ENCODE results near the gene AUTS2.

AUTS2 gene

GRCh38 chr7:70612811-70613210 is 1014.5 kb downstream of the AUTS2 start:
- H3K9me3 ChIP-seq (ENCODE audit: control insufficient read depth in 1 of 2, low read length in 2 of 2) = no peaks in the 10 kb centered on the region
- H3K4me1 ChIP-seq (ENCODE audit: control insufficient read depth in 1 of 2, insufficient read depth in 2 of 2, low read length in 2 of 2) = peaks cover 3 to 12% of the 10 kb centered on the region in 2 donors
- no peaks in the 10 kb centered on the region for H3K27me3 ChIP-seq (ENCODE audit: low read depth, low read length)
- H3K4me3 ChIP-seq (ENCODE audit: low read depth in 1 of 2, low read length in 2 of 2) = no peak overlapping the region
- no peak overlapping the region for H3K27ac ChIP-seq (ENCODE audit: low read length)
- H3K36me3 ChIP-seq (ENCODE audit: control insufficient read depth in 1 of 2, insufficient read depth in 2 of 2, low read length in 2 of 2) = no peaks in the 10 kb centered on the region

GRCh38 chr7:70614237-70615045 is 1016.2 kb downstream of the AUTS2 start:
- Histone ChIP-seq H3K27ac (ENCODE audit: low read length) (no peak overlapping the region), H3K4me1 (ENCODE audit: control insufficient read depth in 1 of 2, insufficient read depth in 2 of 2, low read length in 2 of 2) (peaks cover 3 to 12% of the 10 kb centered on the region in 2 donors), H3K36me3 (ENCODE audit: control insufficient read depth in 1 of 2, insufficient read depth in 2 of 2, low read length in 2 of 2) (no peaks in the 10 kb centered on the region), H3K27me3 (ENCODE audit: low read depth, low read length) (no peaks in the 10 kb centered on the region), H3K4me3 (ENCODE audit: low read depth in 1 of 2, low read length in 2 of 2) (peak overlapping the region in 1 of 2 donors; percentile 20), H3K9me3 (ENCODE audit: control insufficient read depth in 1 of 2, low read length in 2 of 2) (no peaks in the 10 kb centered on the region)

- H3K27me3 ChIP-seq (ENCODE audit: low read depth, low read length) = no peaks in the 10 kb centered on the region
- H3K4me1 ChIP-seq (ENCODE audit: control insufficient read depth in 1 of 2, insufficient read depth in 2 of 2, low read length in 2 of 2) = peaks cover 3 to 12% of the 10 kb centered on the region in 2 donors
- H3K27ac ChIP-seq (ENCODE audit: low read length) = no peak overlapping the region
- H3K36me3 ChIP-seq (ENCODE audit: control insufficient read depth in 1 of 2, insufficient read depth in 2 of 2, low read length in 2 of 2) = no peaks in the 10 kb centered on the region
- peak overlapping the region in 1 of 2 donors; percentile 20 for H3K4me3 ChIP-seq (ENCODE audit: low read depth in 1 of 2, low read length in 2 of 2)
- H3K9me3 ChIP-seq (ENCODE audit: control insufficient read depth in 1 of 2, low read length in 2 of 2) = no peaks in the 10 kb centered on the region
Measured at GRCh38 chr7:70615066-70615606, 1016.9 kb downstream of the AUTS2 start.

- Histone ChIP-seq H3K4me1 (ENCODE audit: control insufficient read depth in 1 of 2, insufficient read depth in 2 of 2, low read length in 2 of 2) (peaks cover 3 to 12% of the 10 kb centered on the region in 2 donors), H3K4me3 (ENCODE audit: low read depth in 1 of 2, low read length in 2 of 2) (no peak overlapping the region), H3K9me3 (ENCODE audit: control insufficient read depth in 1 of 2, low read length in 2 of 2) (no peaks in the 10 kb centered on the region), H3K36me3 (ENCODE audit: control insufficient read depth in 1 of 2, insufficient read depth in 2 of 2, low read length in 2 of 2) (no peaks in the 10 kb centered on the region), H3K27ac (ENCODE audit: low read length) (no peak overlapping the region), H3K27me3 (ENCODE audit: low read depth, low read length) (no peaks in the 10 kb centered on the region)
Measured at GRCh38 chr7:70616211-70616610, 1017.9 kb downstream of the AUTS2 start.

GRCh38 chr7:70616821-70617220 is 1018.5 kb downstream of the AUTS2 start:
- H3K9me3 ChIP-seq (ENCODE audit: control insufficient read depth in 1 of 2, low read length in 2 of 2) = no peaks in the 10 kb centered on the region
- H3K4me1 ChIP-seq (ENCODE audit: control insufficient read depth in 1 of 2, insufficient read depth in 2 of 2, low read length in 2 of 2) = peaks cover 3 to 12% of the 10 kb centered on the region in 2 donors
- no peak overlapping the region for H3K27ac ChIP-seq (ENCODE audit: low read length)
- no peak overlapping the region for H3K4me3 ChIP-seq (ENCODE audit: low read depth in 1 of 2, low read length in 2 of 2)
- no peaks in the 10 kb centered on the region for H3K36me3 ChIP-seq (ENCODE audit: control insufficient read depth in 1 of 2, insufficient read depth in 2 of 2, low read length in 2 of 2)
- no peaks in the 10 kb centered on the region for H3K27me3 ChIP-seq (ENCODE audit: low read depth, low read length)

GRCh38 chr7:70618020-70618551 is 1019.8 kb downstream of the AUTS2 start:
- Histone ChIP-seq H3K4me1 (ENCODE audit: control insufficient read depth in 1 of 2, insufficient read depth in 2 of 2, low read length in 2 of 2) (peaks cover 3 to 12% of the 10 kb centered on the region in 2 donors), H3K4me3 (ENCODE audit: low read depth in 1 of 2, low read length in 2 of 2) (no peak overlapping the region), H3K27me3 (ENCODE audit: low read depth, low read length) (no peaks in the 10 kb centered on the region), H3K27ac (ENCODE audit: low read length) (no peak overlapping the region), H3K36me3 (ENCODE audit: control insufficient read depth in 1 of 2, insufficient read depth in 2 of 2, low read length in 2 of 2) (no peaks in the 10 kb centered on the region), H3K9me3 (ENCODE audit: control insufficient read depth in 1 of 2, low read length in 2 of 2) (no peaks in the 10 kb centered on the region)

- H3K4me3 ChIP-seq (ENCODE audit: low read depth in 1 of 2, low read length in 2 of 2) = no peak overlapping the region
- peaks cover 3 to 12% of the 10 kb centered on the region in 2 donors for H3K4me1 ChIP-seq (ENCODE audit: control insufficient read depth in 1 of 2, insufficient read depth in 2 of 2, low read length in 2 of 2)
- H3K9me3 ChIP-seq (ENCODE audit: control insufficient read depth in 1 of 2, low read length in 2 of 2) = no peaks in the 10 kb centered on the region
- H3K36me3 ChIP-seq (ENCODE audit: control insufficient read depth in 1 of 2, insufficient read depth in 2 of 2, low read length in 2 of 2) = no peaks in the 10 kb centered on the region
- H3K27ac ChIP-seq (ENCODE audit: low read length) = no peak overlapping the region
- no peaks in the 10 kb centered on the region for H3K27me3 ChIP-seq (ENCODE audit: low read depth, low read length)
Measured at GRCh38 chr7:70619130-70619529, 1020.9 kb downstream of the AUTS2 start.

- Histone ChIP-seq H3K36me3 (ENCODE audit: control insufficient read depth in 1 of 2, insufficient read depth in 2 of 2, low read length in 2 of 2) (no peaks in the 10 kb centered on the region), H3K4me3 (ENCODE audit: low read depth in 1 of 2, low read length in 2 of 2) (no peak overlapping the region), H3K9me3 (ENCODE audit: control insufficient read depth in 1 of 2, low read length in 2 of 2) (no peaks in the 10 kb centered on the region), H3K4me1 (ENCODE audit: control insufficient read depth in 1 of 2, insufficient read depth in 2 of 2, low read length in 2 of 2) (peaks cover 0 to 8% of the 10 kb centered on the region in 2 donors), H3K27me3 (ENCODE audit: low read depth, low read length) (no peaks in the 10 kb centered on the region), H3K27ac (ENCODE audit: low read length) (no peak overlapping the region)
Measured at GRCh38 chr7:70619659-70620058, 1021.4 kb downstream of the AUTS2 start.

- Histone ChIP-seq H3K4me3 (ENCODE audit: low read depth in 1 of 2, low read length in 2 of 2) (no peak overlapping the region), H3K27ac (ENCODE audit: low read length) (no peak overlapping the region), H3K27me3 (ENCODE audit: low read depth, low read length) (no peaks in the 10 kb centered on the region), H3K9me3 (ENCODE audit: control insufficient read depth in 1 of 2, low read length in 2 of 2) (no peaks in the 10 kb centered on the region), H3K36me3 (ENCODE audit: control insufficient read depth in 1 of 2, insufficient read depth in 2 of 2, low read length in 2 of 2) (no peaks in the 10 kb centered on the region), H3K4me1 (ENCODE audit: control insufficient read depth in 1 of 2, insufficient read depth in 2 of 2, low read length in 2 of 2) (no peaks in the 10 kb centered on the region)
Measured at GRCh38 chr7:70620333-70621055, 1022.2 kb downstream of the AUTS2 start.

GRCh38 chr7:70621954-70622600 is 1023.8 kb downstream of the AUTS2 start:
- H3K4me1 ChIP-seq (ENCODE audit: control insufficient read depth in 1 of 2, insufficient read depth in 2 of 2, low read length in 2 of 2) = no peaks in the 10 kb centered on the region
- no peak overlapping the region for H3K4me3 ChIP-seq (ENCODE audit: low read depth in 1 of 2, low read length in 2 of 2)
- H3K27me3 ChIP-seq (ENCODE audit: low read depth, low read length) = no peaks in the 10 kb centered on the region
- no peak overlapping the region for H3K27ac ChIP-seq (ENCODE audit: low read length)
- H3K9me3 ChIP-seq (ENCODE audit: control insufficient read depth in 1 of 2, low read length in 2 of 2) = no peaks in the 10 kb centered on the region
- no peaks in the 10 kb centered on the region for H3K36me3 ChIP-seq (ENCODE audit: control insufficient read depth in 1 of 2, insufficient read depth in 2 of 2, low read length in 2 of 2)

- Histone ChIP-seq H3K4me3 (ENCODE audit: low read depth in 1 of 2, low read length in 2 of 2) (no peak overlapping the region), H3K27me3 (ENCODE audit: low read depth, low read length) (no peaks in the 10 kb centered on the region), H3K9me3 (ENCODE audit: control insufficient read depth in 1 of 2, low read length in 2 of 2) (no peaks in the 10 kb centered on the region), H3K36me3 (ENCODE audit: control insufficient read depth in 1 of 2, insufficient read depth in 2 of 2, low read length in 2 of 2) (no peaks in the 10 kb centered on the region), H3K27ac (ENCODE audit: low read length) (no peak overlapping the region), H3K4me1 (ENCODE audit: control insufficient read depth in 1 of 2, insufficient read depth in 2 of 2, low read length in 2 of 2) (no peaks in the 10 kb centered on the region)
Measured at GRCh38 chr7:70622936-70623335, 1024.7 kb downstream of the AUTS2 start.

Data from muscle layer of duodenum (tissue), 2 donors.